ENCODE measurements around the gene GRID1. TPM values are rescaled to one million over a fixed set of nuclear protein-coding genes. Genes with fewer than 3 reads are reported as not detected.

GRID1 gene
- total RNA-seq, 1 donor from 2014 or later, result not detected

DNA sequence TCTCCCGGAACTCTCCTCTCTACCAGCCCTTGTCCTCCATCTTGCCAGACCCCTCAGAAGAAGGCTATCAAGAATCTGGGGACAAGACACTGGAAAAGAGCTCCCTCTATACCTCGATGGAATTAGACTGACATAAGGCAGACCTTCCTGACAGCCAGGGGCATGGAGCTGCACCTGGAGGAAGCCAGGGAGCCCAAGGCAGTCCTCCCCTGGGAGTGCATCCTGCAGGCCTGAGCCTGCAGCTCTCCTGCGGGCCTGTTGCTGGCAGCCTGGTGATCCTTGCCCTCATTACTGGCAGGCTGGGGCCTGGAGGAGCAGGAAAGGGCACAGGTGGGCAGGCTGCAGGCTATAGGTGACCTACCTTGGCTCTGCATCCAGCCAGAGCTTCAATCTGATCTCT, 323.4 kb downstream of the GRID1 start:
- H3K4me3 Mint-ChIP-seq, result no peak overlapping the region
- H3K36me3 Mint-ChIP-seq (ENCODE audit: low read depth), result no peaks in the 10 kb centered on the region
- TF ChIP-seq, protein P1, sequence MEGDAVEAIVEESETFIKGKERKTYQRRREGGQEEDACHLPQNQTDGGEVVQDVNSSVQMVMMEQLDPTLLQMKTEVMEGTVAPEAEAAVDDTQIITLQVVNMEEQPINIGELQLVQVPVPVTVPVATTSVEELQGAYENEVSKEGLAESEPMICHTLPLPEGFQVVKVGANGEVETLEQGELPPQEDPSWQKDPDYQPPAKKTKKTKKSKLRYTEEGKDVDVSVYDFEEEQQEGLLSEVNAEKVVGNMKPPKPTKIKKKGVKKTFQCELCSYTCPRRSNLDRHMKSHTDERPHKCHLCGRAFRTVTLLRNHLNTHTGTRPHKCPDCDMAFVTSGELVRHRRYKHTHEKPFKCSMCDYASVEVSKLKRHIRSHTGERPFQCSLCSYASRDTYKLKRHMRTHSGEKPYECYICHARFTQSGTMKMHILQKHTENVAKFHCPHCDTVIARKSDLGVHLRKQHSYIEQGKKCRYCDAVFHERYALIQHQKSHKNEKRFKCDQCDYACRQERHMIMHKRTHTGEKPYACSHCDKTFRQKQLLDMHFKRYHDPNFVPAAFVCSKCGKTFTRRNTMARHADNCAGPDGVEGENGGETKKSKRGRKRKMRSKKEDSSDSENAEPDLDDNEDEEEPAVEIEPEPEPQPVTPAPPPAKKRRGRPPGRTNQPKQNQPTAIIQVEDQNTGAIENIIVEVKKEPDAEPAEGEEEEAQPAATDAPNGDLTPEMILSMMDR (IDR thresholded peaks at IDR 0.05), result no peak
- ChIA-PET POLR2A (no interaction called here), CTCF (no interaction called here)
- intact Hi-C loops (cut with micrococcal nuclease), result no loop called here
- ATAC-seq (ENCODE audit: low read depth), result no peak
- H3K27ac Mint-ChIP-seq, result no peak overlapping the region
- peaks cover 18% of the 10 kb centered on the region for H3K27me3 Mint-ChIP-seq
- no peaks in the 10 kb centered on the region for H3K4me1 Mint-ChIP-seq
- no peaks in the 10 kb centered on the region for H3K9me3 Mint-ChIP-seq
- no peak for DNase-seq

DNA sequence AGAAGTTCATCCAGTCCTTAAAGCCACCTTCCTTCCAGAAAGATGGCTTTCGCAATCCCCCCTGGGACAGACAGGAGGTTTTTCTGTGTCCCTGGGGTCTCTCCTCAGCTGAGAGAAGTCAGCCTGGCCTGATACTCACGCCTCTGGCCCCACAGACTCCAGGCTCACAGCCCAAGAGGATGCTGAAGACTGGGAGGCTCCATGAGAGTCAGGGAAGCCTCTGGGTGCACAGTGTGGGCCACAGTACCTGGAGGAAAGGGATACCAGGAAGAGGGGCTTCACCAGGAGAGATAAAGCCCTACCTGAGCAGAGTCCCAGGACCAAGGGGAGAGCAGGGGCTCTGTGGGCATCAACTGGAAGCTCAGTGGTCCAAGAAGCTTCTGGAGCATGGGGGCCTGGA, 324.4 kb downstream of the GRID1 start:
- ChIA-PET CTCF (no interaction called here), POLR2A (no interaction called here)
- ATAC-seq (ENCODE audit: low read depth), result no peak
- Mint-ChIP-seq H3K36me3 (ENCODE audit: low read depth) (no peaks in the 10 kb centered on the region), H3K27me3 (peaks cover 18% of the 10 kb centered on the region), H3K27ac (no peak overlapping the region), H3K9me3 (no peaks in the 10 kb centered on the region), H3K4me1 (no peaks in the 10 kb centered on the region), H3K4me3 (no peak overlapping the region)
- no peak for DNase-seq
- TF ChIP-seq, protein P1 (IDR thresholded peaks at IDR 0.05), result no peak
- intact Hi-C loops (cut with micrococcal nuclease), result no loop called here

DNA sequence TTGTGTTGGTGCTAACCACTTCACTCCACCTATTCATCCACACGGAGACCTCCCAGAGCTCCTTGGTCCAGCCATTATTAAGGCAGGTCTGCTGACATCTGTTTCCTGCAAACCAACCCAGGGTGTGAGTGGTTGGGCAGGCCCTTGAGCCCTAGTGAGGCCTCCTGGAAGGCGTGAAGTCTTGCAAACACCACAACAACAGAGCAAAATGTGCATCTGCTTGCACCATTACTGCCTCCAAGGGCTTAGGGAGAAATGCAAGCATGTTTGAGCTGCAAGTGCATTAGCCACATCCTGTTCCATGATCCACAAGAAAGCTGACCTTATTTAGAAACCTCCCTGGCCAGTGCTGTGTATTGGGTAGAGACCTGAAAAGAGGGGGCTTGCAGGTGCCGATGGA, 325.5 kb downstream of the GRID1 start:
- Mint-ChIP-seq H3K27me3 (peaks cover 12% of the 10 kb centered on the region), H3K36me3 (ENCODE audit: low read depth) (no peaks in the 10 kb centered on the region), H3K27ac (no peak overlapping the region), H3K4me1 (no peaks in the 10 kb centered on the region), H3K9me3 (no peaks in the 10 kb centered on the region), H3K4me3 (no peak overlapping the region)
- ChIA-PET POLR2A (no interaction called here), CTCF (no interaction called here)
- intact Hi-C loops (cut with micrococcal nuclease), result no loop called here
- no peak for DNase-seq
- ATAC-seq (ENCODE audit: low read depth), result no peak
- TF ChIP-seq, protein P1 (IDR thresholded peaks at IDR 0.05), result no peak

DNA sequence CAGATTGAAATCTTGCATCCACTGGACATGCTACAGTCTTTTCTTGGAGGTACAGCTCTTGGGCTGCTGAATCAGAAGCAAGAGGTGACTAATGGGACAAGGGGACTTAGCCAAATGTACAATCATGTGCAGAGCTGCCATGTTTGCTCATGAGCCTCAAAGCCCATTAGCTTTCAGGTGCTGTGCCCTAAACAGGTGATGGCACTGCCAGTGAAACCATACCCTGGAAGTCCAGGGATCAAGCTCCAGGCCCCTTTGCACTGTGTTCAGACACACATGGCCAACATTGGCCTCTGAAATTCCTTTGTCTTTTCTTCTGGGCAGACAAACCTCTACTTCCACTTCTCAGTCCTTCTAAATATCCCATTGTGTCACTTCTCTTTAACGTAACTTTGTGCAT, 328.2 kb downstream of the GRID1 start:
- DNase-seq, result no peak
- peaks cover 3% of the 10 kb centered on the region for H3K27me3 Mint-ChIP-seq
- H3K4me3 Mint-ChIP-seq, result no peak overlapping the region
- no peaks in the 10 kb centered on the region for H3K9me3 Mint-ChIP-seq
- no peaks in the 10 kb centered on the region for H3K4me1 Mint-ChIP-seq
- ChIA-PET POLR2A (no interaction called here), CTCF (no interaction called here)
- TF ChIP-seq, protein P1 (IDR thresholded peaks at IDR 0.05), result no peak
- no peak overlapping the region for H3K27ac Mint-ChIP-seq
- H3K36me3 Mint-ChIP-seq (ENCODE audit: low read depth), result no peaks in the 10 kb centered on the region
- intact Hi-C loops (cut with micrococcal nuclease), result no loop called here
- no peak for ATAC-seq (ENCODE audit: low read depth)

DNA sequence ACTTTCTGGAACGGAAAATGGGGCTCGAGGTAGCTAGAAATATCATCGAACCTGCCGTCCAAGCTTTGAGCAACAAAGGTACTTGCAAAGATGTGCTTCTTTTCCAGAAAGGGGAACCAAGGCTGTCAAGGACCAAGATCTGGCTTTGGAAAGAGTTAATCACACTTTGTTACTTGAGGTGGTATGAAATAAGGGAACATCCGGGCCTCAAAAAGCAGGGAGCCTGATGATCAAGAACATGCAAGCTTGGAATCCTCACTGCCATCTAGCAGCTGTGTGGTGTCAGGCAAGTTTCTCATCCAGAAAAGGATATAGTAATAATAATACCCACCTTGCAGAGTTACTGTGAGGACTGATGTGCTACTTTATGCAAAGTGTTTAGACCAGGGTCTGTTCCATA, 329.5 kb downstream of the GRID1 start:
- intact Hi-C loops (cut with micrococcal nuclease), result no loop called here
- TF ChIP-seq, protein P1 (IDR thresholded peaks at IDR 0.05), result no peak
- ChIA-PET POLR2A (no interaction called here), CTCF (no interaction called here)
- H3K27ac Mint-ChIP-seq, result no peak overlapping the region
- H3K4me1 Mint-ChIP-seq, result no peaks in the 10 kb centered on the region
- DNase-seq, result no peak
- H3K36me3 Mint-ChIP-seq (ENCODE audit: low read depth), result no peaks in the 10 kb centered on the region
- ATAC-seq (ENCODE audit: low read depth), result no peak
- no peak overlapping the region for H3K4me3 Mint-ChIP-seq
- peaks cover 3% of the 10 kb centered on the region for H3K27me3 Mint-ChIP-seq
- no peaks in the 10 kb centered on the region for H3K9me3 Mint-ChIP-seq

Data from activated B cell treated with CpG ODN at 0.5 μM for 24 hours (primary cell).